PC-3 (cell line): ENCODE results near the gene TMEFF2. TPM values are rescaled to one million over a fixed set of nuclear protein-coding genes. Genes with fewer than 3 reads are reported as not detected.

Experiments
- ATAC-seq: fragments of 200-7000 bp; cut with Tn5 transposase; 2 replicates; pipeline ENCODE4 v1.9.1; 2020; ENCODE audit warnings: mild to moderate bottlenecking, moderate library complexity
- BruUV-seq: library from RNA; stranded (reverse); fragments of 400-500 nt; replicated peaks from 2 replicates; lab custom pipeline; 2021; lab: Mats Ljungman, UMichigan
- CTCF ChIA-PET: fragments of 300-600 bp; sonication (Branson Sonifier 250); formaldehyde crosslinking; loops from one replicate; lab custom pipeline; 2022; ENCODE audit warnings: antibody characterized with exemption; lab: Charles Lee
- POLR2A ChIA-PET: fragments of 300-600 bp; sonication (Branson Sonifier 250); formaldehyde crosslinking; loops from one replicate; lab custom pipeline; 2022; ENCODE audit warnings: antibody characterized with exemption; ENCODE audit not compliant: unreplicated experiment; lab: Charles Lee
- DNase-seq: peaks from one replicate; pipeline ENCODE4 v3.0.0-alpha.2; 2015
- H2AFZ ChIP-seq: fragments of 300-600 bp; sonication (generic); 2 replicates; pipeline ENCODE4 v1.6.0; 2016; ENCODE audit warnings: antibody characterized with exemption, low read length
- H3F3A ChIP-seq: fragments of 300-600 bp; sonication (generic); one replicate; pipeline ENCODE4 v1.6.0; 2017; ENCODE audit warnings: antibody characterized with exemption, low read length, control low read depth, mild to moderate bottlenecking; ENCODE audit not compliant: unreplicated experiment
- H3K27ac ChIP-seq: fragments of 300-600 bp; sonication (generic); 2 replicates; pipeline ENCODE4 v1.5.1; 2016; ENCODE audit warnings: mild to moderate bottlenecking, low read length
- H3K27me3 ChIP-seq: fragments of 300-600 bp; sonication (generic); 2 replicates; pipeline ENCODE4 v1.6.1; 2016; ENCODE audit warnings: low read length, mixed read lengths
- H3K36me3 ChIP-seq: fragments of 300-600 bp; sonication (generic); 2 replicates; pipeline ENCODE4 v1.6.1; 2016; ENCODE audit warnings: low read depth, mixed run types, low read length, mixed read lengths
- H3K4me1 ChIP-seq: fragments of 300-600 bp; sonication (generic); 2 replicates; pipeline ENCODE4 v1.5.1; 2016; ENCODE audit warnings: low read length; ENCODE audit not compliant: insufficient read depth
- H3K4me2 ChIP-seq: fragments of 300-600 bp; sonication (generic); 2 replicates; pipeline ENCODE4 v1.6.0; 2016; ENCODE audit warnings: low read length
- H3K4me3 ChIP-seq: fragments of 300-600 bp; sonication (generic); 2 replicates; pipeline ENCODE4 v1.5.1; 2016; ENCODE audit warnings: mild to moderate bottlenecking, low read length, mixed read lengths
- H3K79me2 ChIP-seq: fragments of 300-600 bp; sonication (generic); 2 replicates; pipeline ENCODE4 v1.6.1; 2017; ENCODE audit warnings: low read length, mixed read lengths
- H3K9ac ChIP-seq: fragments of 300-600 bp; sonication (generic); 2 replicates; pipeline ENCODE4 v1.6.0; 2016; ENCODE audit warnings: mild to moderate bottlenecking, low read length
- H3K9me2 ChIP-seq: fragments of 300-600 bp; sonication (generic); replicated peaks from 2 replicates; pipeline ENCODE4 v1.6.1; 2016; ENCODE audit warnings: mixed run types, low read length, mixed read lengths
- H3K9me3 ChIP-seq: fragments of 300-600 bp; sonication (generic); 2 replicates; pipeline ENCODE4 v1.6.1; 2016; ENCODE audit warnings: low read length, mixed read lengths
- H4K20me1 ChIP-seq: fragments of 300-600 bp; sonication (generic); 2 replicates; pipeline ENCODE4 v1.6.1; 2016; ENCODE audit warnings: low read length, mixed read lengths
- CTCF ChIP-seq: fragments of 300-600 bp; sonication (generic); conservative IDR thresholded peaks from 2 replicates; pipeline ENCODE4 v1.5.1; 2017; ENCODE audit warnings: antibody characterized with exemption, low read depth, mild to moderate bottlenecking, low read length
- EZH2 ChIP-seq: fragments of 300-600 bp; sonication (generic); IDR thresholded peaks from one replicate; pipeline ENCODE4 v1.6.1; 2017; ENCODE audit warnings: antibody characterized with exemption, mild to moderate bottlenecking, low read length; ENCODE audit not compliant: unreplicated experiment
- EZH2phosphoT487 ChIP-seq: fragments of 300-600 bp; sonication (generic); IDR thresholded peaks from 2 replicates; pipeline ENCODE4 v1.6.1; 2018; ENCODE audit warnings: mild to moderate bottlenecking, antibody characterized with exemption, low read length, borderline replicate concordance
- intact Hi-C: fragments of 100-400 bp; cut with micrococcal nuclease; formaldehyde crosslinking; loops from 2 replicates; pipeline ENCODE4 v1.9.0; 2023
- total RNA-seq: library from RNA; depleted of rRNA; stranded (reverse); fragments of >200 nt; gene quantifications from 2 replicates; pipeline ENCODE4 v1.2.3, GENCODE V29; 2014

TMEFF2 gene
- total RNA-seq, 1 experiment from 2014 or later: not detected

GRCh38 chr2:191942739-191943103, 252.0 kb downstream of the TMEFF2 start:
- ChIA-PET POLR2A (interaction anchor here (0.6 kb wide), 1 partner anchor 1044 kb away, joined by 6 read pairs; no protein-coding TSS in a partner anchor), CTCF (interaction anchor here (0.6 kb wide), 1 partner anchor 74 kb away, joined by 3 read pairs; no protein-coding TSS in a partner anchor)
- intact Hi-C loops: no loop called here
- Histone ChIP-seq H3K36me3 (no peaks in the 10 kb centered on the region), H3K9me3 (no peaks in the 10 kb centered on the region), H3K4me1 (peaks cover 6% of the 10 kb centered on the region; the same call in 1 of the 2 replicates), H3K9me2 (no peaks in the 10 kb centered on the region), H4K20me1 (no peaks in the 10 kb centered on the region), H3K4me2 (no peak overlapping the region), H3K79me2 (no peaks in the 10 kb centered on the region), H2AFZ (no peak overlapping the region), H3K27me3 (0 out of 2 replicates have a peak, but pooled peaks cover 2% of the 10 kb centered on the region), H3K4me3 (no peak overlapping the region), H3F3A (no peaks in the 10 kb centered on the region), H3K27ac (no peak overlapping the region), H3K9ac (no peak overlapping the region)
- no peak for ATAC-seq
- no peak for TF ChIP-seq CTCF
- TF ChIP-seq EZH2: no peak
- no peak for TF ChIP-seq EZH2phosphoT487
- BruUV-seq: no TSS peak
- no peak for DNase-seq

- Histone ChIP-seq H3K79me2 (no peaks in the 10 kb centered on the region), H3K9me3 (no peaks in the 10 kb centered on the region), H3K4me1 (peaks cover 6% of the 10 kb centered on the region; the same call in 1 of the 2 replicates), H2AFZ (no peak overlapping the region), H4K20me1 (no peaks in the 10 kb centered on the region), H3K4me2 (no peak overlapping the region), H3K27ac (no peak overlapping the region), H3K4me3 (no peak overlapping the region), H3K9ac (no peak overlapping the region), H3K9me2 (no peaks in the 10 kb centered on the region), H3K36me3 (no peaks in the 10 kb centered on the region), H3K27me3 (0 out of 2 replicates have a peak, but pooled peaks cover 2% of the 10 kb centered on the region), H3F3A (no peaks in the 10 kb centered on the region)
- ChIA-PET POLR2A (no interaction called here), CTCF (no interaction called here)
- no TSS peak for BruUV-seq
- no peak for DNase-seq
- TF ChIP-seq EZH2 (no peak), CTCF (no peak), EZH2phosphoT487 (no peak)
- intact Hi-C loops: no loop called here
- ATAC-seq: no peak
Observed at GRCh38 chr2:191942090-191942738, 252.5 kb downstream of the TMEFF2 start.

- Histone ChIP-seq H3K9me2 (no peaks in the 10 kb centered on the region), H3K9ac (no peak overlapping the region), H3K9me3 (no peaks in the 10 kb centered on the region), H4K20me1 (no peaks in the 10 kb centered on the region), H3F3A (no peaks in the 10 kb centered on the region), H3K4me1 (peaks cover 4% of the 10 kb centered on the region; the same call in 1 of the 2 replicates), H3K36me3 (no peaks in the 10 kb centered on the region), H3K4me3 (no peak overlapping the region), H3K27me3 (0 out of 2 replicates have a peak, but pooled peaks cover 2% of the 10 kb centered on the region), H3K79me2 (no peaks in the 10 kb centered on the region), H3K4me2 (no peak overlapping the region), H3K27ac (no peak overlapping the region), H2AFZ (no peak overlapping the region)
- BruUV-seq: no TSS peak
- ChIA-PET CTCF (no interaction called here), POLR2A (no interaction called here)
- ATAC-seq (no peak), DNase-seq (no peak)
- intact Hi-C loops: no loop called here
- TF ChIP-seq CTCF (no peak), EZH2phosphoT487 (no peak), EZH2 (no peak)
Observed at GRCh38 chr2:191941376-191941929, 253.3 kb downstream of the TMEFF2 start.
